GM20000 (cell line): Measurements from ENCODE around the gene PKP2.

Experiments
- DNase-seq: peaks from one replicate; pipeline ENCODE4 v3.0.0; 2012; ENCODE audit warnings: low spot score
- TF ChIP-seq, protein P1 (sequence below): IDR thresholded peaks from 2 replicates; pipeline ENCODE4 v1.5.1; 2012; ENCODE audit warnings: mild to moderate bottlenecking, control low read depth; ENCODE audit errors: extremely low read depth, missing control alignments

PKP2 gene

DNA sequence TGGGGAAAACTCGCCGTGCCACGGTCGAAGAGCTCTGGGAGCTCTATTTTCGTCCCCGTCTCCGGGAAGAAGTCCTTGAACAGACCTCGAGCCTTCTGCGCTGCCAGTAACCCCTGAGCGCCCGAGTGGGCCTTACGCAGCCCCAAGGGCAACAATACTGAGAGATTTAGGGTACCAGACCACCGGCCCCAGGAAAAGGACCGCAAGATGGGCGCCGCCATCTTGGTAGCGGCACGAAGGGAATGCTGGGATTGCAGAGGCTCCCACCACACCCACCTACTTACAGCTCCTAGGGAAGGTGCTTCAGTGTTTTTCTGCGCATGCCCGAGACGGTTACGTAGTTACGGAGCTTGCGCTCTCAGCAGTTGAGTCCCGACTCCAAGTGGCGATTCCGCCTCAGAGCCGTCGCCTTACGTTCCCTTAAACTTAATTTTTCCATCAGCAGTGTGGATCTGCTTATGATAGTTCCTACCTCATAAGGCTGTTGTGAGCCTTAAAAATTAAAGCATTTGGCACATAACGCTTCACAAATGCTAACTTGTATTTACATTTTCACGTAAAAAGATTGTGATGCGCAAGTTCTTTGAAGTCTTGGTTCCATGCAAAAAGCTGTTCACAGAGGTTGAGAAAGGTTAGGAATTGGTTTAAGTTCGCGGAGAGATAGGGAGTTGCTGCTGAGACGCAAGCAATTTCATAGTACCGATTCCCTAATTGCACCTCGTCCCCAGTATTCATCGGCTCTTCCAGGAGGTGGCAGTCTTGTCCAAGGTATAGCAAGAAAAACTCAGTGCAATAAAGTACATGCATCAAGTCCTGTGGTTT is 140.7 kb downstream of the PKP2 start, which contains the start of gene YARS2:
Gene YARS2, minus strand, starts transcription at position 244 of the 822 bp plus-strand sequence. Its CDS starts 23 bp downstream, at position 221.
- TF ChIP-seq, protein P1, sequence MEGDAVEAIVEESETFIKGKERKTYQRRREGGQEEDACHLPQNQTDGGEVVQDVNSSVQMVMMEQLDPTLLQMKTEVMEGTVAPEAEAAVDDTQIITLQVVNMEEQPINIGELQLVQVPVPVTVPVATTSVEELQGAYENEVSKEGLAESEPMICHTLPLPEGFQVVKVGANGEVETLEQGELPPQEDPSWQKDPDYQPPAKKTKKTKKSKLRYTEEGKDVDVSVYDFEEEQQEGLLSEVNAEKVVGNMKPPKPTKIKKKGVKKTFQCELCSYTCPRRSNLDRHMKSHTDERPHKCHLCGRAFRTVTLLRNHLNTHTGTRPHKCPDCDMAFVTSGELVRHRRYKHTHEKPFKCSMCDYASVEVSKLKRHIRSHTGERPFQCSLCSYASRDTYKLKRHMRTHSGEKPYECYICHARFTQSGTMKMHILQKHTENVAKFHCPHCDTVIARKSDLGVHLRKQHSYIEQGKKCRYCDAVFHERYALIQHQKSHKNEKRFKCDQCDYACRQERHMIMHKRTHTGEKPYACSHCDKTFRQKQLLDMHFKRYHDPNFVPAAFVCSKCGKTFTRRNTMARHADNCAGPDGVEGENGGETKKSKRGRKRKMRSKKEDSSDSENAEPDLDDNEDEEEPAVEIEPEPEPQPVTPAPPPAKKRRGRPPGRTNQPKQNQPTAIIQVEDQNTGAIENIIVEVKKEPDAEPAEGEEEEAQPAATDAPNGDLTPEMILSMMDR = peak; percentile 36
- DNase-seq = peak; percentile 87

GRCh38 chr12:32755051-32755653 is 141.4 kb downstream of the PKP2 start:
- TF ChIP-seq, protein P1 = peak; percentile 95
- peak; percentile 76 for DNase-seq

DNA sequence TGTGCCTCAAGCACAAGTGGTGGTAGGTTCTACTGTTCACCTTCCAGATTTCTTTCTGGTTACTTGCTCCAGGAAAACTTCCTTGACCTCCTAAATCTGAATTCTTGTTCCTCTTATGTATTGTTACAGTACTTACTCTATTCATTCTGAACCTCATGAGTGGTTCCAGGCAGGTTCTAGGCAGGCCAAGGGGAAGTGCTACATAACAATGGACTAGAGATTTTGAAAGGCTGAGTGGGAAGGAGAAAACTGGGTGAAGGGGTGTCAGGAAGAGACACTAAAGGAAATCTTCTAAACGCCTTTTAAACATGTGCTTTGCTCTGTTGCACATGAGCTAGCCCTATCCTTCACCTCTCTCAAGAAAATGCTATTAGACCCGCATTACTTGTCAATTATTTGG is 142.5 kb downstream of the PKP2 start:
- no peak for DNase-seq
- TF ChIP-seq, protein P1 = no peak

DNA sequence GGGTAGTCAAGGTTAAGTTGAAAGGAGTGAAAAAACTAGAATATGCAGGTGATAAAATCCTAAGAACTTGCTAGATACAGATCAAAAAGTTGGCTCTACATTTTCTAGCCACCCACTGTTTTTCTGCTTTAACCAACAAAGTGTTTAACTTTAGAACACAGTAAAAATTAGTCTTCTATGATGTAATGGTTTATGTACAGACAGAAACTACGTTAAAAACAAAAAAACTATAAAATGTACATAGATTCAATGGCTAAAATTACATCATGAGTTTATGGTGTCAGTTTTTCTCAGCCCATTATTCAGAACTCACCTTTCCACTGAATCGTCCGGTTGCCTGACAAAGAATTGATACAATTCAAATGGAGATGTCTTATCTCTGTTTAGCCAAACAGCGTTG is 143.0 kb downstream of the PKP2 start:
- no peak for DNase-seq
- TF ChIP-seq, protein P1 = no peak

GRCh38 chr12:32743264-32743663 is 153.3 kb downstream of the PKP2 start:
- DNase-seq = no peak
- TF ChIP-seq, protein P1 = no peak

DNA sequence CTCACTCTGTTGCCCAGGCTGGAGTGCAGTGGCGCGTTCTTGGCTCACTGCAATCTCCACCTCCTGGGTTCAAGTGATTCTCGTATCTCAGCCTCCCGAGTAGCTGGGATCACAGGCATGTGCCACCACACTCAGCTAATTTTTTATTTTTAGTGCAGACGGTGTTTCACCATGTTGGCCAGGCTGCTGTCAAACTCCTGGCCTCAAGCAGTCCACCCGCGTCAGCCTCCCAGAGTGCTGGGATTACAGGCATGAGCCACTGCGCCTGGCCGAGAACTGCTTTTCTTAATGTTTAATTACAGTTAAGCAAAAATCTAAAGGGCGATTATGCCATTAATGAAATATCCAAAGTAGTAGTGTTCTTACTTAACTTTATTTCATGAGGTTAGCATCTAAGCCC is 154.4 kb downstream of the PKP2 start:
- TF ChIP-seq, protein P1 = no peak
- no peak for DNase-seq
